Ovary (tissue), 3 donors: ENCODE results near the gene SH3PXD2A.

Experiments used
- POLR2A ChIP-seq: fragments of 450-650 bp; IDR thresholded peaks from one replicate; pipeline ENCODE4 v1.6.1; 2017; ENCODE audit warnings: antibody characterized with exemption, mild to moderate bottlenecking, moderate library complexity
- TF ChIP-seq, protein P1 (sequence below), 3 donors: fragments of 450-650 bp in 2 of 3; fragments of 200-600 bp in 1 of 3; IDR thresholded peaks; one replicate each; pipeline versions ENCODE4 v1.5.1 to v1.8.0; 2016 to 2022; ENCODE audit warnings: antibody characterized with exemption in 3 of 3, mild to moderate bottlenecking in 1 of 3
- donor health status: DM: no; HTN: no; CAD: no.

DNA sequence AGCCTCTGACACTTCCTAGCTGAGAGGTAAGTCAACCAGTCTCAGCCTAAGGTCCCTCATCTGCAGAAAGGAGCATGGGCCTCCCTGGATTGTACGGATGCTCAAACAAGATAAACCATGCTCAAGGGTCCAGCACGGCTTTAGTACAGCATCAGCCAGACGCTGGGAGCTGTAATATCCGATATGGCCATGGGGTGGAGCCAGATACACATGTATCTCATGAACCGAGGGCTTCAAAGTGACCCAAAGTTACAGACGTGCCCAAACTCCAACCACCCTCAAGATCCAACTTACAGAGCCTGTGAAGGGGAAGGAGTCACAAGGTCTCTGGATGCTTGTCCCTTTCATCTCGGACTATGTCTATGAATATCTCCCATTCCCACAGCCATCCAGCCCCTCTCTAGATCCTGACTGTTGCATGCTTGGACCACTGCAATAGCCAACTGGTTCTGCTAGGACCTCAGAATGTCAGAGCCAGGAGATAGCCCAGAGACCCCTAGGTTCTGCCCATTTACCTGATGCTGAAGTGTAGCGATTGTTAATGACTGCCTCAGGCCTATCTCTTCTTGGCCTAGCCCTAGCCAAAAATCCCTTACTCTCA lies 142.4 kb downstream of the SH3PXD2A start:
- TF ChIP-seq POLR2A, result no peak
- TF ChIP-seq, protein P1, sequence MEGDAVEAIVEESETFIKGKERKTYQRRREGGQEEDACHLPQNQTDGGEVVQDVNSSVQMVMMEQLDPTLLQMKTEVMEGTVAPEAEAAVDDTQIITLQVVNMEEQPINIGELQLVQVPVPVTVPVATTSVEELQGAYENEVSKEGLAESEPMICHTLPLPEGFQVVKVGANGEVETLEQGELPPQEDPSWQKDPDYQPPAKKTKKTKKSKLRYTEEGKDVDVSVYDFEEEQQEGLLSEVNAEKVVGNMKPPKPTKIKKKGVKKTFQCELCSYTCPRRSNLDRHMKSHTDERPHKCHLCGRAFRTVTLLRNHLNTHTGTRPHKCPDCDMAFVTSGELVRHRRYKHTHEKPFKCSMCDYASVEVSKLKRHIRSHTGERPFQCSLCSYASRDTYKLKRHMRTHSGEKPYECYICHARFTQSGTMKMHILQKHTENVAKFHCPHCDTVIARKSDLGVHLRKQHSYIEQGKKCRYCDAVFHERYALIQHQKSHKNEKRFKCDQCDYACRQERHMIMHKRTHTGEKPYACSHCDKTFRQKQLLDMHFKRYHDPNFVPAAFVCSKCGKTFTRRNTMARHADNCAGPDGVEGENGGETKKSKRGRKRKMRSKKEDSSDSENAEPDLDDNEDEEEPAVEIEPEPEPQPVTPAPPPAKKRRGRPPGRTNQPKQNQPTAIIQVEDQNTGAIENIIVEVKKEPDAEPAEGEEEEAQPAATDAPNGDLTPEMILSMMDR (IDR thresholded peaks at IDR 0.05), result peak; percentile 66 to 97 (median 95)
